ENCODE results near the gene TCF7L1. TPM values are rescaled to one million over a fixed set of nuclear protein-coding genes. Genes with fewer than 3 reads are reported as not detected.

The TCF7L1 gene
- total and polyA plus RNA-seq, 2 donors (not counting 3 experiments of a cell fraction or from before 2014, with no cell fraction given) = 9.6 to 17.4 TPM

DNA sequence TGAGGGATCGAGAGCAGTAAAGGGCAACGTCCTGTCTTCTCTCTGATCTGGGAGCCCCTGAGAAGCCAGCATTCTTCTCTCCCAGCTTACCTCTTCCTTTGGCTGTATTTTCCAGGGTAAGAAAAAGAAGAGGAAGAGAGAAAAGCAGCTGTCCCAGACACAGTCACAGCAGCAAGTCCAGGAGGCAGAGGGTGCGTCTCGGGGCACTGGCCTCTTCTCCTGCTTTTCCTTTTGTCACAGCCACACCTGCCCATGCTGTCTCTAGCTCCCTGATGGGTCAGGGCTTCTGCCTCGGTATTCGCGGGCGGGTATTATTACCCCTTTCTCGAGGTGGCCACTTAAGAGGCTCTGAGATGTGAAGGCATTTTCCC, 174.3 kb downstream of the TCF7L1 start:
- Histone ChIP-seq H3K4me2 (ENCODE audit: insufficient read depth, low read length) (no peak overlapping the region), H3K36me3 (ENCODE audit: control insufficient read depth in 2 of 2, extremely low read depth in 1 of 2, insufficient read depth in 2 of 2, low read length in 2 of 2) (peaks cover 3 to 11% of the 10 kb centered on the region in 2 experiments), H3K9me3 (replicated peaks; ENCODE audit: control insufficient read depth, insufficient read depth, low read length) (no peaks in the 10 kb centered on the region), H3K27ac (ENCODE audit: insufficient read depth, low read depth, low read length) (no peak overlapping the region), H4K20me1 (replicated peaks; ENCODE audit: control insufficient read depth, extremely low read depth, insufficient read depth, low read length) (no peaks in the 10 kb centered on the region), H3K9me1 (replicated peaks; ENCODE audit: control insufficient read depth, extremely low read depth, insufficient read depth, low read length) (no peaks in the 10 kb centered on the region), H3K4me1 (ENCODE audit: control insufficient read depth, extremely low read depth, insufficient read depth, low read length) (peaks cover 9% of the 10 kb centered on the region), H2AFZ (ENCODE audit: low read depth, low read length) (no peak overlapping the region), H3K79me2 (ENCODE audit: control insufficient read depth, insufficient read depth, low read length) (no peaks in the 10 kb centered on the region), H3K4me3 (replicated peaks in 1 of 3; ENCODE audit: insufficient read depth in 1 of 3, low read depth in 1 of 3, low read length in 3 of 3) (no peak overlapping the region), H3K27me3 (ENCODE audit: control insufficient read depth in 2 of 2, insufficient read depth in 2 of 2, low read length in 2 of 2) (no peaks in the 10 kb centered on the region), H3K9ac (replicated peaks; ENCODE audit: extremely low read depth, insufficient read depth, low read length) (no peak overlapping the region)
- ChIA-PET CTCF (no interaction called here), POLR2A (no interaction called here)
- TF ChIP-seq GATA2 (IDR thresholded peaks at IDR 0.05; ENCODE audit: insufficient read depth, insufficient read length, low read depth, low read length) = no peak
- TF ChIP-seq POLR2A (IDR thresholded peaks at IDR 0.05; ENCODE audit: low read depth, low read length) = no peak
- TF ChIP-seq FOS (IDR thresholded peaks at IDR 0.05; ENCODE audit: borderline replicate concordance, insufficient read depth, low read length) = no peak
- TF ChIP-seq, protein P1, sequence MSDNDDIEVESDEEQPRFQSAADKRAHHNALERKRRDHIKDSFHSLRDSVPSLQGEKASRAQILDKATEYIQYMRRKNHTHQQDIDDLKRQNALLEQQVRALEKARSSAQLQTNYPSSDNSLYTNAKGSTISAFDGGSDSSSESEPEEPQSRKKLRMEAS (IDR thresholded peaks at IDR 0.05; ENCODE audit: insufficient read depth, insufficient read length) = no peak
- TF ChIP-seq MYC (IDR thresholded peaks at IDR 0.05; ENCODE audit: low read depth, low read length) = no peak
- TF ChIP-seq, protein P2, sequence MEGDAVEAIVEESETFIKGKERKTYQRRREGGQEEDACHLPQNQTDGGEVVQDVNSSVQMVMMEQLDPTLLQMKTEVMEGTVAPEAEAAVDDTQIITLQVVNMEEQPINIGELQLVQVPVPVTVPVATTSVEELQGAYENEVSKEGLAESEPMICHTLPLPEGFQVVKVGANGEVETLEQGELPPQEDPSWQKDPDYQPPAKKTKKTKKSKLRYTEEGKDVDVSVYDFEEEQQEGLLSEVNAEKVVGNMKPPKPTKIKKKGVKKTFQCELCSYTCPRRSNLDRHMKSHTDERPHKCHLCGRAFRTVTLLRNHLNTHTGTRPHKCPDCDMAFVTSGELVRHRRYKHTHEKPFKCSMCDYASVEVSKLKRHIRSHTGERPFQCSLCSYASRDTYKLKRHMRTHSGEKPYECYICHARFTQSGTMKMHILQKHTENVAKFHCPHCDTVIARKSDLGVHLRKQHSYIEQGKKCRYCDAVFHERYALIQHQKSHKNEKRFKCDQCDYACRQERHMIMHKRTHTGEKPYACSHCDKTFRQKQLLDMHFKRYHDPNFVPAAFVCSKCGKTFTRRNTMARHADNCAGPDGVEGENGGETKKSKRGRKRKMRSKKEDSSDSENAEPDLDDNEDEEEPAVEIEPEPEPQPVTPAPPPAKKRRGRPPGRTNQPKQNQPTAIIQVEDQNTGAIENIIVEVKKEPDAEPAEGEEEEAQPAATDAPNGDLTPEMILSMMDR (IDR thresholded peaks at IDR 0.05; ENCODE audit: extremely low read depth in 1 of 2, insufficient read depth in 1 of 2, low read depth in 1 of 2, low read length in 2 of 2) = no peak
- TF ChIP-seq EZH2 (IDR thresholded peaks at IDR 0.05; ENCODE audit: borderline replicate concordance, low read depth, low read length, severe bottlenecking) = no peak
- no peak for TF ChIP-seq JUN (IDR thresholded peaks at IDR 0.05; ENCODE audit: borderline replicate concordance, insufficient read depth, insufficient read length, low read depth)
- no peak for TF ChIP-seq POLR2AphosphoS5 (IDR thresholded peaks at IDR 0.05; ENCODE audit: insufficient read depth, low read depth, low read length)
- no peak for DNase-seq (ENCODE audit: low read depth, low spot score)
- intact Hi-C loops (cut with micrococcal nuclease) (no loop called here), dilution Hi-C loops (cut with MboI; ENCODE audit: extremely low pct_ligation_motif_present, low sequenced_read_pairs) (no loop called here)
- FAIRE-seq = no peak
- BruUV-seq (replicated peaks) = no TSS peak

All from endothelial cell of umbilical vein (primary cell).